Right ventricle myocardium inferior (tissue), 1 donor: Measurements from ENCODE around the gene CDK11B. TPM values are rescaled to one million over a fixed set of nuclear protein-coding genes. Genes with fewer than 3 reads are reported as not detected.
"Not testable (repeated sequence)": the region's sequence is repeated elsewhere in the genome, so short reads cannot be mapped to it uniquely, and the experiment has no call there.

ENCODE experiments used
- ATAC-seq: fragments of 200-7000 bp; cut with Tn5 transposase; one replicate; pipeline ENCODE4 v1.9.1; 2020; ENCODE audit warnings: mild to moderate bottlenecking, moderate library complexity
- DNase-seq: peaks from one replicate; pipeline ENCODE4 v3.0.0; 2021; ENCODE audit errors: missing footprints
- intact Hi-C: fragments of 100-400 bp; cut with DNase I; formaldehyde crosslinking; loops from one replicate; pipeline ENCODE4 v1.11.0; 2022
- total RNA-seq: library from RNA; stranded (reverse); fragmentation: NEBNext Ultra II Directional; extraction: Animal tissue kit (Norgen Biotek cat#: 25700); gene quantifications from one replicate; pipeline ENCODE4 v1.2.1, GENCODE V29; 2021
- donor health status: DM: no; HTN: yes; CAD: no; lungs with severe emphysema.

Gene CDK11B
- total RNA-seq, 1 donor from 2014 or later = 24.0 TPM

DNA sequence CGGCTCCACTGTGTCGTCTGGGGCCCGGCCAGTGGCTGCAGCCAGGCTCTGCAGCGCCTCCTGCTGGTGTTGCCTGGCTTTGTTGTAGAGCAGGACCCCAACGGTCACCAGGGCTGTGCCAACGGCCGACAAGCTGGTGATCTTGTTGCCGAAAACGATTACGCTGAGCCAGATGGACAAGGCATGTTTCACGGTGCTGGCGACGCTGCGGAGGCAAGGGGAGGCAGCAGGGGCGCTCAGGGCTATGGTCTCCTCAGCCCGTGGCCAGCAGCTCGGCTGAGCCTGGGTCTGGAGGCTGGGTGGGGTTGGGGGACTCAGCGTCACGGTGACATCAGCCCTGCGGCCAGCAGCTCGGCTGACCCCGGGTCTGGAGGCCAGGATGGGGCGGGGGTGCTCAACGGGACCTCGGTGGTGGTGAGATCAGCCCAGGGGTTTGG is 7.0 kb upstream of the CDK11B start:
- no peak for ATAC-seq
- no peak for DNase-seq
- intact Hi-C loops = no loop called here

DNA sequence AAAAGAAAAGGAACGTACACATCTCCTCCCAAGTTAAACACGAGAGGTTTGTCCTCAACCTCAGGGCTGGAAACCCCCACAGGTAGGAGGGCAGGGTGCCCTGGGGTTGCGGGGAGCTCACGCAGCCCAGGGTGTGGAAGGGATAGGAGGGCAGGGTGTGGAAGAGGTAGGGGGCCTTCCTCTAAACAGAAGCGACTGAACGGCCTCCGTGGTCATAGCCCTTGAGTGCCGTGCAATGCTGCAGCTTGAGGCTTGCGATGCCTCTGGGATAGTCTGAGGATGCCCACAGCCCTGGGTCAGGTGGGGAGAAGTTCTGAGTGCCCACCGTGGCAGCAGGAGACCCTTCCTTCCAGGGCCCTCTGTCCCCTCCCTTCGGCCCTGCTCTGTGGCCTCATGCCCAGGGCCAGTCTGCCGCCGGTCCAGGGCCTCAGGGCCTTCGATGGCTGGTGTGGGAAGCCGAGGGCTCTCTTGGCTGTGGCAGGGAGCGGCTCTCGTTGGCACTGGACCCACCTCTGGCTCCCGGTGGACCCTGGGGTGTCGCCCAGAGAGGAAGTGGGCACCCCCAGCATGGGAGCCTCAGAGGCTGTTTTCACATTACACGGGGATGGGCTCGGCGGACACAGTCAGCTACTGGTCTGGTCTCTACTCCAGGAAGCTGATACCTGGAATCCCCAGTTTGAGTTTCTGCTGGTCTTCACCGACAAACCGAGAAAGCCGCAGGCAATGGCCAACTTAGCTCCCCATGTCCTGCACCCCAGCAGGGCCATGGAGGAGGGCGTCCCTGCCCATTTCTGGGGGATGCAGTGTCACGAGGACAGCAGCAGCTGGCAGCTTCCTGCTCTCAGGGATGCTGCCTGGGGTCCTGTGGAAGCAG is 6.4 kb upstream of the CDK11B start:
- ATAC-seq = no peak

DNA sequence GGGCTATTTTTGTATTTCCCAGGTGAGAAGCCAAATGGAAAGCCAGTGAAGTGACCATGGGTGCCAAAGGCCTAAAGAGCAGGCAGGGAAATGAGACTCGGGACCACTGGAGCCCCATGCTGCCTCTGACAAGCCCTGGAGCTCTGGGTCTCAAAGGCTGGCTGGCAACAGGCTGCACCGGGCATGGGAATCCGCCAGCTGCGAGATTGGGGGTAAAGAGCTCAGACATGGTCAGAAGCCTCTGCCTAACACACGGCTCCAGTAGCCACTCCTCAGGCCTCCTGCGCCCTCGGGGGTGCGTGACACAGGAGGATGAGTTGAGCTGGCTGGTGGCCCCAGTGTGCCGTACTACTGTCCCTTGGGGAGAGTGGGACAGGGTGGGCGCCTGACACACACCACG is 5.5 kb upstream of the CDK11B start:
- not testable (repeated sequence) for DNase-seq

More for the DNA sequence above, 6.4 kb upstream of the CDK11B start:
- DNase-seq = peak; percentile 60
- intact Hi-C loops = no loop called here

DNA sequence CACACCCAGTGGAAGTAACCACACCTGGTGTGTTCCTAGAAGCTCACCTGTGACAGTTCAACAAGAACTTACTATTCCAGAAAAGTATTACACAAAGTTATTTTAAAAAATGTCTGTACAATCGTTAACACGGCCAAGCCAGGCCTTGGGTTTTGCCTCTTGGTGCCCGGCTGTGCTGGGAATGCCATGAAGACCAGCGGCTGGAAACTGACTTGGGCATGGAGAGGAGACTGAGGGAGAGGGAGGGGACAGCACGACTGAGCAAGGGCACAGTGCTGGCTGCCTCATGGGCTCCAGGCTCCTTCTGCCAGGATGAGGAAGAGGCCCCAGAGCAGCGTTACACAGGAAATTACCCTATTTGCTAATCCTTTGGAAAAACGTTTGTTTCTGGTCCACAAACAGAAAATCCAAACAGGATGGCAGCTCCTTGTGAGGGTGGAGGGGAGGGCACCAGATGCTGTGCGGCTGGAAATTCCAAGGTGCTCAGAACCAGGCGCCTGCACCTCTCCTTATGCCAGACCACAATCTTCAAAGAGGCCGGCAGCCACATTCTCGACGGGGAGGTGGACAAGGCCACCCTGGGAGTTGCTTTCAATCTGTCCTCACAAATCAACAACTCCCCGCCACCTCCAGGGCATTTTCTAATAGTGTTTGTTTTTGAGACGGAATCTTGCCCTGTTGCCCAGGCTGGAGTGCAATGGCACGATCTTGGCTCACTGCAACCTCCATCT is 4.2 kb upstream of the CDK11B start:
- DNase-seq, intact Hi-C loops, ATAC-seq: not testable (repeated sequence)

More for the DNA sequence above, 5.5 kb upstream of the CDK11B start:
- ATAC-seq, intact Hi-C loops: not testable (repeated sequence)

DNA sequence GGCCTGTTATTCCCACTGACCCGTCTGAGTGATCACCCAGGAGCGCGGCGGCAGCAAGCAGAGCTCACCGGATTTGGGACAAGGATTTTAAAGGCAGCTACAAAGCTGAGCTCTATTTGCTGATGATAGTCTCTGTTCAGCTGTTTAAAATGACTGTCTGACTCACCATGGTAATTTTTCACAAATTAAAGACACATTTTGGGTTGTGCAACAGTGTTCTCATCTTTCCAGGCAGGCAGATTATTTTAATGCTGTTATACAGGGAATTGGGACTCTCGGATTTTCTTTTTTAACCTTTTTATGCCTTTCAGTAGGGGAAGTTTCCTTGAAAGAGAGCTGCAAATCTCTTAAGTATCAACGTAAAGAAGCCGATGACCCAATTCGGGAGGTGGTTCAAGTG is 3.6 kb upstream of the CDK11B start:
- DNase-seq, ATAC-seq, intact Hi-C loops: not testable (repeated sequence)

DNA sequence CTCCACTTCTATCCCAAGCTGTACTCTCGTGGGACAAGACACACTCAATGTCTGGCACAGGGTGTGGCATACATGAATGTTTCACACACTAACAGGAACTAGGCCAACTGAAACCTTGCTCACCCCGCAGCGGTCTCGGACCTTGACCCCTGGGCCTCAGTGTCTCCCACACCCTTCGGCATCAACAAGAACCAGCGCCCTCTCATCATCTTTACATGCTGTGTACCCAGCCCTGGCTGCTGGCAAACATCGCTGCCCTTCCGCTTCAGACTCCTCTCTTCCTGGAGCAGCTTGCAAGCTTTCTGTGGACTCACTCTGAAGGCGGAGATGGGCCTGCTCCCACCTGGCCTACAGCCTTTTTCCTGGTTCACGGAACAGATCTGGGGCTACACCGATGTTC is 10.5 kb downstream of the CDK11B start:
- intact Hi-C loops, DNase-seq, ATAC-seq: not testable (repeated sequence)

DNA sequence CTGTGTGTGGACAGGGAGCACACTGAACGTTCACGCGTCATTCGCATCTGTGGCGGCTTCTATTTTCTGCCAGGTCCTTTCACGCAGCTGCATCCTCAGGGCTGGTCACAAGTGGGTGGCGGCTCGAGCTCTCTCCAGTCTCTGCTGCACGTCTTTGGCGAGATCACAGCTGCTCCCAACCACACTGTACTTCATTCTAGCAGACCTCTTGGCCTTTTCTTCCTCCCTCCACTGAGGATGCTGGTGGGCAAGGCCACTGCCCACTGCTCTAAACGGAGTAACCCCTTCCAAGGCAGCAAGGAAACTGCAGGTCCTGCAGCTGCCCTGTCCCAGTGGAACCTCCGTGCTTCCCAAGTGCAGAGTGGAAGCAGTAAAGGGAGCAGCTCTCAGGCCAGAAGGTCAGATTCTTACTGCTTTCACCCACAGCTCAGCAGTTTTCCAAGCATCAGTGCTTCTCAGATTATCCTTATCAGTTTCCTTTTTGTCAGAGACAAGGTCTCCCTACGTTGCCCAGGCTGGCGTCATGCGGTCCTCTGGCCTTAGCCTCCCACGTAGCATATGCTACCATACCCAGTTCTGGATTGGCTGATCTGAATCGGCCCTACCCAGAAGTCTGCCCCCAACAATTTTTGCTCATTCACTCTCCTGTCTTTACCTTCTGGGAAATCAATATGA is 11.1 kb downstream of the CDK11B start:
- intact Hi-C loops, ATAC-seq, DNase-seq: not testable (repeated sequence)

DNA sequence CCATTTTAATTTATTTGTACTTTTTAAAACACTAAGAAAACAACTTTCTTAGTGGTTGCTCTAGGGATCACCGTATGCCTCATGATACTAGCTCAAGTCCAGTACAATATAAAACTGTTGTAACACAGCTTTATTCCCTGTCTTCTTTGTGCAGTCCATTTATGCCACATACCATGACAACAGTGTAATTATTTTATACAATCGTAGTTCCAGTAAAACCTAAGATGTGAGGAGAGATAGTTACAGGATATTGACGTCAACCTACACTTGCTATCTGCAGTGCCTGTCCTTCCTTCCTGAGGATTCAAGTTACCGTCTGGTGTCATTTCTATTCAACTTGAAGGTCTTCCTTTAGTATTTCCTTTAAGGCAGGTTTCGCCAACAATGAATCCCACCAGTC is 12.5 kb downstream of the CDK11B start:
- intact Hi-C loops, ATAC-seq, DNase-seq: not testable (repeated sequence)

DNA sequence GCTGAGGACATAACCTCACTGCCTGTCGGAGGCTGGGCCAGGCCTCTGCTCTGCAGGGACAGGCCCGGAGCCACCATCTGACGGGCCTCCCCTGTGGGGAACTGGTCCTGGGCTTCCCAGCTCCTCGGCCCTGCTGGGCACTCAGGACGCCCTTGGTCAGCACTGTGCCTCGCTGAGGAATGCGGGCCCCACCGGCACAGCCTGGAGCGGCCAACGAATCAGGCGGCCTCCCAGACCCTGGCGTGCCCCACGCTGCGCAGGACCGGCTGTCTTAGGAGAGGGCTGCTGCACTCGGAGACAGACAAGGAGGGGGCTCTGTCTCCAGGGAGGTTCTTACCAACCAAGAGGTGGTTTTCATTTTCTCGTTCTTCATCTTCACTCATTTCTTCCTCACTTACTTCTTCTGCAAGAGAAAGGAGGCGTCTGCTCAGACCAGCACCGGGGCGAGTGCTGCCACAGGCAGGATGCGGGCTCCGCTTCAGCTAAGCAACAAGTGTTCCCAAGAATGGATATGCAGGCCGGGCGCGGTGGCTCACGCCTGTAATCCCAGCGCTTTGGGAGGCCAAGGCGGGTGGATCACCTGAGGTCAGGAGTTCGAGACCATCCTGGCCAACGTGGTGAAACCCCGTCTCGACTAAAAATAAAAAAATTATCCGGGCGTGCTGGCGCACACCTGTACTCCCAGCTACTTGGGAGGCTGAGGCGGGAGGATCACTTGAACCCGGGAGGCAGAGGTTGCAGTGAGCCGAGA is 17.9 kb downstream of the CDK11B start:
- intact Hi-C loops = not testable (repeated sequence)

DNA sequence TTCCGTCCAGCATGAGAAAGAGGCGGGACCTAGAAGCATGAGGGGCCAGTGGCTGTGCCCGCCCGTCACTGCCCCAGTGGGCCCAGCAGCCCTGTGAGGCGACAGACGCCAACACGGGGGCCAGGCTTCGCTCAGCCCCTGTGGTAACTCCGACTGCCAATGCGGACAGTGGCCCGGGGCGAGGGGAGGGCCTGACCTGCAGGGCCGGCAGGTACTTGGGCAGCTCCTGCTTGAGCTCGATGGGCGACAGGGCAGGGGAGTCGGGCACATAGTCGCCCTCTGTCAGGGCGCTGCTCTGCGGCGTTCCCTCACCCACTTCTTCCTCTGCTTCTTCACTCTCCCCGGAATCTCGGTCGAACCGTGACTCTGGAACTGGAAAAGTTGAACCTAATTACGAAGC is 18.7 kb downstream of the CDK11B start:
- DNase-seq, ATAC-seq, intact Hi-C loops: not testable (repeated sequence)

More for the DNA sequence above, 17.9 kb downstream of the CDK11B start:
- ATAC-seq = not testable (repeated sequence)
- peak; percentile 63 for DNase-seq

DNA sequence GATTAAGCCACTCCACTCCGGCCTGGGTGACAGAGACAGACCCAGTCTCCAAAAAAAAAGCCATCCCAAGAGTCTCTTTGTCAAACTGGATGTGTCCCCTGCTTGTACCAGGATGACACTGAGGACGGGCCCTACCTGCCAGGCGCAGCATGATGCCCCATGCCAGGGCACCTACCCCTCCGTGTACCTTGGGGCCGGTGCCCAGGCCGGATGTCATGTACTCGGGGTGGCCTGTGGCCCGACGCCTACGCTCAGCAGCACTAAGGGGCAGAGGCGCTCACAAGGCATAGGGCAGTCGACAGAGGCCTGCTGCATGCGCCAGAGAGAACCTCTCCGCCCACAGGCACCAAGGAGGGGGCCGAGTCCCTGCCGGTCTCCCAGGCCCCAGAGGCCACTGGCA is 19.4 kb downstream of the CDK11B start:
- ATAC-seq, intact Hi-C loops, DNase-seq: not testable (repeated sequence)

DNA sequence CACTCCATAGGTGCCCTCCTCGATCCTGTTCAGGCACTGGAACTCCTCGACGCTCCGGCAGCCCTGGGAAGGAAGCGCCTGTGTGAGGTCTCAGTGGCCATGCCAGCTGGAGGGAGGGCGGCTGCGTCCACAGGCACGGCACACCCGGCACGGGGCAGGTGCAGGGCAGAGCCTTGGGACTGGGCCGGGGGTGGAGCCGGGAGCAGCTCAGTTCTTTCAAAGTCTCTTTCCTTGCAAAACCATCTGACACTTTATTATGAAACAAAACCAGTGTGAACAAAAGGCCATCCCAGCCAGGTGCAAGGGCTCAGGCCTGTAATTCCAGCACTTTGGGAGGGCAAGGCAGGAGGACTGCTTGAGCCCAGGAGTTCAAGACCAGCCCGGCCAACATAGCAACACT is 20.3 kb downstream of the CDK11B start:
- ATAC-seq, intact Hi-C loops, DNase-seq: not testable (repeated sequence)

DNA sequence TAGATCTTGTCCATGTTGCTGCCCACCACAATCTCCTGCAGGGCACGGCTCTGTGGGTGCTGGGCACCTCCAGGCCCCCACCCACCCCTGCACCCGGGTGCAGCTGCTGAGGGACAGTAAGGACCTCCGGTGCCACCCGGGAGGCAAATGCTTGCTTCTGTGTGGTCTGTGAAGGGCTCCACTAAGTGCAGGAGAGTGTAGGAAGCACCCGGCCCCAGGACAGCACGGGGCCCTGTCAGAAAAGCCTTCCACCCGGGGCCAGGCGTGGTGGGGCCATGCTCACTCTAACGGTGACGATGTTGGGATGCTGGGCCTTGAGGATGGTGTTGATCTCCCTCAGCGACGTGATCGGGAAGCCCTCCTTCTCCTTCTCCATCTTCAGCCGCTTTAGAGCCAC is 21.3 kb downstream of the CDK11B start:
- intact Hi-C loops, DNase-seq, ATAC-seq: not testable (repeated sequence)

DNA sequence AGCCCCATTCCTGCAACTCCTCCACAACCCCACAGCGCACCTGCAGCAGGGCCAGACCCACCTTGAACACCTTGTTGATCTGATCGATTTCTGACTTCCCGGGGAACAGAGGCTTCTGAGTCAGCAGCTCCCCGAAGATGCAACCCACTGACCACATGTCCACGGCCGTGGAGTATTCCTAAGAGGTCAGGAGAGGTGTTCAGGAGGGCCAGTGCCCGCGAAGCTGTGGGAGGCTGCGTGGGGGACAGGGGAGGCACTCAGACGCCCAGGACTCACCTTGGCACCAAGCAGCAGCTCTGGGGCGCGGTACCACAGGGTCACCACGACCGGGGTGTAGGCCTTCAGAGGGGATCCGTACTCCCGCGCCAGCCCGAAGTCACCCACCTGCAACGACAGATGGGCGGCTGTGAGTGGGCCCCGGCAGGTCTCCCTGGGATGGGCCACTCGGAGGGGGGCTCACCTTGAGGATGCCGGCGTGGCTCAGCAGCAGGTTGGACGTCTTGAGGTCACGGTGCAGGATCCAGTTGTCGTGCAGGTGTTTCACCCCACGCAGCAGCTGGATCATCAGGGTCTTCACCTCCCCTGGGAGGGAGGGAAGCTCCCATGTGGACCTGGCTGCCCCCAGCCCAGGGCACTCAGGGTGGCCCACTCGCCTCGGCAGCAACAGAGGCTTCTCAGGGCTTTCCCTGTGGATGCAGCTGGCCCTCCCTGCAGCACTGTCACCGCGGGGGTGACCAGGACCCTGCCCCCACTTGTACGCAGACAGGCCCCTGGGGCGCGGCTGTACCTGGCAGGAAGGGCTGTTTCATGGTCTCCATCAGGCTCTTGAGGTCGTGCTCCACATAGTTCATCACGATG is 22.0 kb downstream of the CDK11B start:
- ATAC-seq, intact Hi-C loops: not testable (repeated sequence)
- DNase-seq = peak; percentile 68

DNA sequence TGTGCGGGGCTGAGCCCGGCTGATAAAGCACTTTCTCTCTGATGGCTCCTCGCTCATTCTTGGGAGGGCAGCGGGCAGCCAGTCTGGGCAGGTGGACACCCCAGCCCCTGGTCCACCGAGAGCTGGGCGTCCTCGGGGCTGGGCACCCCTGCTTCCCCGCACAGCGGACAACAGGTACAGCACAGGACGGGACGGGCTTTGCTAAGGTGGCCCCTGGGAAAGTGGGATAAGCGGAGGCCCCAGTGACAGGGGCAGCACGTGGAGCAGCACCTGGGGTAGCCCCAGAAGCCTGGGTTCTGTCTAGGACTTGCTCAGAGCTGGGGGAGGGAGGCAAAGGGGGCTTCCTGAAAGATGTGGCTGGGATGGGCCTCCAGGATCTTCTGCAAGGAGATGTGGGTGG is 24.2 kb downstream of the CDK11B start:
- ATAC-seq, intact Hi-C loops, DNase-seq: not testable (repeated sequence)

DNA sequence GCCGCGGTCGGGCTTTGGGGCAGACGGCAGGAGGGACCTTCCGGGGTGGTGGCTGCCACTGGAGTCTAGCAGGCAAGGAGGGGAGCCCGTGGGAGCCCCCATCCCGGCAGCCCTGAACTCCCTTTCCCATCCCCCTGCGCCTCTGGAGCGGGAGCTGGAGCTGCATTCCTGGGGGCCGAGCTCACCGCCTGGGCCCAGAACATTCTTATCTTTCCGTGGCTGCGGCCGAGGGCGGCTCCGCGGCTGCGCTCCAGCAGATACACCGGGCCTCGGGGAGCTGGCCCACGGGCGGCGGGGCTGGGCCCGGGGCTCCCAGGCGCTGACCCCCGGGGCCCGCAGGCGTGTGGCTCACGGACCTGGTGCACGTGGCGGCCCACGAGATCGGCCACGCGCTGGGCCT is 25.4 kb downstream of the CDK11B start:
- DNase-seq, intact Hi-C loops: not testable (repeated sequence)
- ATAC-seq = peak; percentile 21

DNA sequence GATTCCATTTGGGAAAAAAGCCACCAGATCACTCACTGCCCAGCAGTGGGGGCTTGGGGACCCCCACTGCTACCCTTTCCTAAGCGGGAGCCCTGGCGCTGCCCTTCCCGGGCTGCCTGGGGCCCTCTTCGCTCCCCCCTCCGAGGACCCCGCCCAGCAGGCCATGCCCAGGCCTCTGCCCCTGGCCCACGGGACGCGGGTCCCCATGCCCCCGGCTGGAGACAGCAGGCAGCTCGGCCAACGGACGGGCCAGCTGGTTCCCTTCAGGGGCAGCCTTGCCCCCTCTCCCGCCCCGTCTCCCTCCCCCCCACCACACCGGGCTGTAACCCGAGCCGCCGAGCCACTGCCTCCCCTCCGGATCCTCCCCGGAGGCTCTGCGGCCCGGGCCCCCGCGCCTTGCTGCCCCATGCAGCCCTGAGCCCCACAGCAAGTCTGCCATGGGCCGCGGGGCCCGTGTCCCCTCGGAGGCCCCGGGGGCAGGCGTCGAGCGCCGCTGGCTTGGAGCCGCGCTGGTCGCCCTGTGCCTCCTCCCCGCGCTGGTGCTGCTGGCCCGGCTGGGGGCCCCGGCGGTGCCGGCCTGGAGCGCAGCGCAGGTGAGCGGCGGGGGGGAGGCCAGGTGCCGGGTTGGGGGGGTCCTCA is 26.9 kb downstream of the CDK11B start, which contains the start of gene MMP23B:
TSS of gene MMP23B (plus strand) at position 392 of the 639 bp plus-strand sequence. CDS start at position 438, 46 bp downstream.
- intact Hi-C loops = no loop called here
- DNase-seq = peak; percentile 58
- peak; percentile 5 for ATAC-seq
